Tibial nerve (tissue), 4 donors: Measurements from ENCODE around the gene ICE1.

Experiments used
- EP300 ChIP-seq, 2 donors: sonication (generic); formaldehyde crosslinking; IDR thresholded peaks; one replicate each; pipeline ENCODE4 v1.6.1; 2017; ENCODE audit warnings: antibody characterized with exemption in 2 of 2, mild to moderate bottlenecking in 1 of 2
- POLR2A ChIP-seq, 2 donors: fragments of 450-650 bp; IDR thresholded peaks; one replicate each; pipeline ENCODE4 v1.6.1; 2017; ENCODE audit warnings: antibody characterized with exemption in 2 of 2, mild to moderate bottlenecking in 2 of 2, moderate library complexity in 2 of 2
- TF ChIP-seq, protein P1 (sequence below), 5 experiments: fragments of 200-600 bp in 3 of 5; fragments of 450-650 bp in 2 of 5; sonication (generic) in 3 of 5; IDR thresholded peaks; one replicate each; pipeline ENCODE4 v1.5.1; 2016 to 2019; ENCODE audit warnings: antibody characterized with exemption in 5 of 5, mild to moderate bottlenecking in 3 of 5, moderate library complexity in 2 of 5

DNA sequence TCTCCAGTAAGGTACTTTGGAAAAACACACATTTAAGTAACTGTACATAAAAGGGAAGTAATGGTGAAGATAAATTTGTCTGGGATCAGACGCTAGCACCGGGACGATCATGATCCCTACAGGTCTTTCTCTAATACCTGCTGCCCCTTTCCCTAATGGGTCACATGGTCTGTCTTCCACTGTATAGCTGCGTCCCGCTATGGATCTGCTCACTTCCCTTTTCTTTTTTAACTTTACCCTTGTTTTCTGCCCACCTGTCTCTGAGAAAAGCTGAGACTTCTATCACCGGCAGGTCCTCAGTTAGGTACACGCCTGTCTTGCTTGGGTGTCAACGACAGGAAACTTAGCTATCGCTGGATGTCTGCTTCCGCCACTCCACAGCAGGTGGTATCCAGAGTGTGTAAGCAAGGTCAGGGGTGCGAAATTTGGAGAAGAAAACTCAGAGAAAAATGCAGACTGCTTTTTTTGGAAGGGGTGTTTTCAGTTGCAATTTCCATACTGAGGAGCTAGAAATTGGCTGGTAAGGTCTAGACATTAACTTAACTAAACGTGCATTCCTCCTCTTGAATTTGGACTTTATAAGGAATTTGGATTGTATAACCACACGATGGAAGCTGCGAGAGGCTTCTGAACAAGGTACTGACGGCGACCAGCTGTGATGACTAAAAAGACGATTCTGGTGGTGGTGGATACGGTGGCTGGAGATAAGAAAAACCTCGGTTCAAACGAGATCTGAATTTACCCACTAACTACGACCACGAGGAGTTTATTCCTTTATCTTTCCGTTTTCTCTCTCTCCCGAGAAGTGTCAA is 1.1 kb upstream of the ICE1 start:
- TF ChIP-seq EP300 (IDR thresholded peaks at IDR 0.05) (no peak), POLR2A (IDR thresholded peaks at IDR 0.05) (no peak)
- TF ChIP-seq, protein P1, sequence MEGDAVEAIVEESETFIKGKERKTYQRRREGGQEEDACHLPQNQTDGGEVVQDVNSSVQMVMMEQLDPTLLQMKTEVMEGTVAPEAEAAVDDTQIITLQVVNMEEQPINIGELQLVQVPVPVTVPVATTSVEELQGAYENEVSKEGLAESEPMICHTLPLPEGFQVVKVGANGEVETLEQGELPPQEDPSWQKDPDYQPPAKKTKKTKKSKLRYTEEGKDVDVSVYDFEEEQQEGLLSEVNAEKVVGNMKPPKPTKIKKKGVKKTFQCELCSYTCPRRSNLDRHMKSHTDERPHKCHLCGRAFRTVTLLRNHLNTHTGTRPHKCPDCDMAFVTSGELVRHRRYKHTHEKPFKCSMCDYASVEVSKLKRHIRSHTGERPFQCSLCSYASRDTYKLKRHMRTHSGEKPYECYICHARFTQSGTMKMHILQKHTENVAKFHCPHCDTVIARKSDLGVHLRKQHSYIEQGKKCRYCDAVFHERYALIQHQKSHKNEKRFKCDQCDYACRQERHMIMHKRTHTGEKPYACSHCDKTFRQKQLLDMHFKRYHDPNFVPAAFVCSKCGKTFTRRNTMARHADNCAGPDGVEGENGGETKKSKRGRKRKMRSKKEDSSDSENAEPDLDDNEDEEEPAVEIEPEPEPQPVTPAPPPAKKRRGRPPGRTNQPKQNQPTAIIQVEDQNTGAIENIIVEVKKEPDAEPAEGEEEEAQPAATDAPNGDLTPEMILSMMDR (IDR thresholded peaks at IDR 0.05), result no peak
